Gastroesophageal sphincter (tissue), 4 donors: ENCODE data around the gene MYH3. TPM values are rescaled to one million over a fixed set of nuclear protein-coding genes. Genes with fewer than 3 reads are reported as not detected.
A peak's percentile ranks its signal among the peaks of the same experiment; 100 is the strongest.

Experiments
- ATAC-seq: fragments of 150-250 bp; one replicate; pipeline ENCODE4 v1.9.1; 2016; ENCODE audit warnings: mild to moderate bottlenecking, moderate library complexity
- H3K27ac ChIP-seq, 4 donors: fragments of 200-600 bp; sonication (generic) in 3 of 4; 1 replicate in 3 of 4; 2 replicates in 1 of 4; pipeline ENCODE4 v1.5.1; 2016 to 2019
- H3K27me3 ChIP-seq: fragments of 200-600 bp; sonication (generic); one replicate; pipeline ENCODE4 v1.5.1; 2019
- H3K36me3 ChIP-seq, 2 donors: fragments of 200-600 bp; sonication (generic); one replicate each; pipeline ENCODE4 v1.5.1; 2019; ENCODE audit warnings: control low read depth in 1 of 2
- H3K4me1 ChIP-seq, 3 donors: fragments of 200-600 bp; sonication (generic); 1 replicate in 2 of 3; 2 replicates in 1 of 3; pipeline ENCODE4 v1.5.1; 2016 to 2019; ENCODE audit warnings: control low read depth in 2 of 3
- H3K4me3 ChIP-seq, 2 donors: fragments of 200-600 bp; sonication (generic); one replicate each; pipeline ENCODE4 v1.5.1; 2019; ENCODE audit warnings: mild to moderate bottlenecking in 1 of 2, moderate library complexity in 1 of 2
- H3K9me3 ChIP-seq, 3 donors: fragments of 200-600 bp; sonication (generic); one replicate each; pipeline ENCODE4 v1.5.1; 2017 to 2019; ENCODE audit warnings: control low read depth in 2 of 3
- CTCF ChIP-seq, 4 experiments: fragments of 200-600 bp in 2 of 4; fragments of 450-650 bp in 2 of 4; sonication (generic) in 1 of 4; IDR thresholded peaks; one replicate each; pipeline ENCODE4 v1.5.1; 2017 to 2019; ENCODE audit warnings: antibody characterized with exemption in 4 of 4, mild to moderate bottlenecking in 2 of 4, moderate library complexity in 2 of 4
- EP300 ChIP-seq: sonication (generic); formaldehyde crosslinking; IDR thresholded peaks from one replicate; pipeline ENCODE4 v1.6.1; 2017; ENCODE audit warnings: antibody characterized with exemption, mild to moderate bottlenecking
- POLR2A ChIP-seq, 2 donors: fragments of 450-650 bp; IDR thresholded peaks; one replicate each; pipeline ENCODE4 v1.6.1; 2017; ENCODE audit warnings: antibody characterized with exemption in 2 of 2, mild to moderate bottlenecking in 2 of 2, moderate library complexity in 1 of 2
- POLR2AphosphoS5 ChIP-seq: sonication (generic); formaldehyde crosslinking; IDR thresholded peaks from one replicate; pipeline ENCODE4 v1.6.1; 2017; ENCODE audit warnings: antibody characterized with exemption
- WGBS, 2 donors: methylation state at CpG; one replicate each; pipeline ENCODE4 v1.1.5; 2018; ENCODE audit warnings: low coverage in 1 of 2; 5-methylcytosine and 5-hydroxymethylcytosine counted together
- total RNA-seq, 4 donors: library from RNA; depleted of rRNA; stranded (reverse); fragments of >200 nt; gene quantifications; one replicate each; pipeline ENCODE4 v1.1.0, GENCODE V29; 2016

MYH3 gene
- total RNA-seq, 4 donors from 2014 or later = 0.87 to 3.5 (median 1.7) TPM

GRCh38 chr17:10651927-10652326 lies 5.2 kb downstream of the MYH3 start:
- no peak for TF ChIP-seq POLR2AphosphoS5
- no peak for TF ChIP-seq CTCF (IDR thresholded peaks at IDR 0.05)
- no peak for TF ChIP-seq EP300
- no peak for TF ChIP-seq POLR2A (IDR thresholded peaks at IDR 0.05)
- Histone ChIP-seq H3K27ac (no peak overlapping the region), H3K36me3 (no peaks in the 10 kb centered on the region), H3K4me3 (no peak overlapping the region), H3K9me3 (no peaks in the 10 kb centered on the region), H3K4me1 (no peaks in the 10 kb centered on the region), H3K27me3 (no peaks in the 10 kb centered on the region)
- 72 to 96% methylated on average over 4 to 9 of the region's 9 CpGs for WGBS, 2 donors
- no peak for ATAC-seq

- ATAC-seq = no peak
- Histone ChIP-seq H3K9me3 (no peaks in the 10 kb centered on the region), H3K4me3 (no peak overlapping the region), H3K36me3 (peaks cover 0 to 13% of the 10 kb centered on the region in 2 donors), H3K27me3 (no peaks in the 10 kb centered on the region), H3K4me1 (no peaks in the 10 kb centered on the region), H3K27ac (no peak overlapping the region)
- no peak for TF ChIP-seq CTCF (IDR thresholded peaks at IDR 0.05)
- no peak for TF ChIP-seq POLR2AphosphoS5
- no peak for TF ChIP-seq EP300
- TF ChIP-seq POLR2A (IDR thresholded peaks at IDR 0.05) = no peak
- 82 to 87% methylated on average over 3 to 5 of the region's 5 CpGs for WGBS, 2 donors
These were observed 7.5 kb downstream of the MYH3 start for GRCh38 chr17:10649602-10650001.

GRCh38 chr17:10648956-10649355 lies 8.2 kb downstream of the MYH3 start:
- H3K27ac ChIP-seq = no peak overlapping the region
- H3K4me1 ChIP-seq = no peaks in the 10 kb centered on the region
- TF ChIP-seq EP300 = no peak
- no peak for TF ChIP-seq POLR2AphosphoS5
- TF ChIP-seq CTCF (IDR thresholded peaks at IDR 0.05) = no peak
- no peak for TF ChIP-seq POLR2A (IDR thresholded peaks at IDR 0.05)
- no peaks in the 10 kb centered on the region for H3K27me3 ChIP-seq
- no peaks in the 10 kb centered on the region for H3K9me3 ChIP-seq
- no peak for ATAC-seq
- peaks cover 0 to 16% of the 10 kb centered on the region in 2 donors for H3K36me3 ChIP-seq
- 60 to 72% methylated on average over 1 to 3 of the region's 3 CpGs for WGBS, 2 donors
- no peak overlapping the region for H3K4me3 ChIP-seq

GRCh38 chr17:10648381-10648780 lies 8.7 kb downstream of the MYH3 start:
- WGBS, 2 donors = 83 to 85% methylated on average over 4 to 5 of the region's 5 CpGs
- no peak for ATAC-seq
- Histone ChIP-seq H3K9me3 (no peaks in the 10 kb centered on the region), H3K36me3 (peaks cover 0 to 22% of the 10 kb centered on the region in 2 donors), H3K27ac (no peak overlapping the region), H3K4me3 (no peak overlapping the region), H3K27me3 (no peaks in the 10 kb centered on the region), H3K4me1 (no peaks in the 10 kb centered on the region)
- TF ChIP-seq EP300 (no peak), CTCF (IDR thresholded peaks at IDR 0.05) (no peak), POLR2AphosphoS5 (no peak), POLR2A (IDR thresholded peaks at IDR 0.05) (no peak)

GRCh38 chr17:10646392-10646990 lies 10.6 kb downstream of the MYH3 start:
- TF ChIP-seq CTCF (IDR thresholded peaks at IDR 0.05) (peak in 3 of 4 experiments; percentile 79 to 86 (median 79)), POLR2A (IDR thresholded peaks at IDR 0.05) (no peak)
- no peaks in the 10 kb centered on the region for H3K4me1 ChIP-seq
- ATAC-seq = peak; percentile 50
- 26 to 70% methylated on average over 2 to 5 of the region's 8 CpGs for WGBS, 2 donors
- H3K9me3 ChIP-seq = no peaks in the 10 kb centered on the region
- no peak overlapping the region for H3K27ac ChIP-seq
- H3K36me3 ChIP-seq = peaks cover 0 to 41% of the 10 kb centered on the region in 2 donors
- H3K4me3 ChIP-seq = no peak overlapping the region
- H3K27me3 ChIP-seq = no peaks in the 10 kb centered on the region
